Fibroblast of lung (primary cell): ENCODE measurements around the gene UBQLN2. TPM values are rescaled to one million over a fixed set of nuclear protein-coding genes. Genes with fewer than 3 reads are reported as not detected.

Experiments
- DNase-seq, 2 donors: peaks; one replicate each; pipeline versions ENCODE4 v3.0.0 to v3.0.0-alpha.2; 2010; ENCODE audit warnings: low read depth in 2 of 2
- H2AFZ ChIP-seq: 2 replicates; pipeline ENCODE4 v1.5.1; 2012; ENCODE audit warnings: low read length, control low read depth, inconsistent platforms
- H3K27ac ChIP-seq: 2 replicates; pipeline ENCODE4 v1.5.1; 2011; ENCODE audit warnings: low read length, control low read depth; ENCODE audit not compliant: insufficient read depth
- H3K27me3 ChIP-seq: 2 replicates; pipeline ENCODE4 v1.5.1; 2011; ENCODE audit warnings: mild to moderate bottlenecking, low read length; ENCODE audit not compliant: control insufficient read depth, insufficient read depth
- H3K36me3 ChIP-seq: 2 replicates; pipeline ENCODE4 v1.5.1; 2011; ENCODE audit warnings: low read length; ENCODE audit not compliant: control insufficient read depth, insufficient read depth
- H3K4me1 ChIP-seq: 2 replicates; pipeline ENCODE4 v1.5.1; 2011; ENCODE audit warnings: low read length; ENCODE audit not compliant: control insufficient read depth, insufficient read depth; ENCODE audit errors: extremely low read depth
- H3K4me2 ChIP-seq: 2 replicates; pipeline ENCODE4 v1.5.1; 2011; ENCODE audit warnings: low read length, control low read depth; ENCODE audit not compliant: insufficient read depth; ENCODE audit errors: extremely low read depth
- H3K4me3 ChIP-seq, 4 experiments: fragments of 200-600 bp in 1 of 4; sonication (generic) in 1 of 4; replicated peaks in 1 of 4; 2 replicates each; pipeline ENCODE4 v1.5.1; 2011 to 2016; ENCODE audit warnings: low read length in 4 of 4, low read depth in 3 of 4, mild to moderate bottlenecking in 3 of 4, control low read depth in 2 of 4, inconsistent platforms in 1 of 4, mixed read lengths in 1 of 4; ENCODE audit not compliant: insufficient read depth in 1 of 4; ENCODE audit errors: control extremely low read depth in 1 of 4
- H3K79me2 ChIP-seq: 2 replicates; pipeline ENCODE4 v1.5.1; 2012; ENCODE audit warnings: mild to moderate bottlenecking, low read length, inconsistent platforms; ENCODE audit not compliant: control insufficient read depth, insufficient read depth
- H3K9ac ChIP-seq: 2 replicates; pipeline ENCODE4 v1.5.1; 2011; ENCODE audit warnings: mild to moderate bottlenecking, low read length, control low read depth; ENCODE audit not compliant: insufficient read depth
- H3K9me3 ChIP-seq: 2 replicates; pipeline ENCODE4 v1.5.1; 2012; ENCODE audit warnings: low read depth, low read length; ENCODE audit not compliant: control insufficient read depth, insufficient read depth
- H4K20me1 ChIP-seq: 2 replicates; pipeline ENCODE4 v1.5.1; 2011; ENCODE audit warnings: low read length; ENCODE audit not compliant: control insufficient read depth, insufficient read depth; ENCODE audit errors: extremely low read depth
- EZH2 ChIP-seq: IDR thresholded peaks from 2 replicates; pipeline ENCODE4 v1.5.1; 2012; ENCODE audit warnings: low read length, control low read depth, mild to moderate bottlenecking; ENCODE audit errors: missing control alignments
- polyA plus RNA-seq, 2 donors: library from polyadenylated mRNA; depleted of rRNA in 1 of 2; stranded (reverse) in 1 of 2; unstranded in 1 of 2; fragments of >200 nt; gene quantifications; 2 replicates each; pipeline ENCODE4 v1.2.1, GENCODE V29; 2011 to 2012; ENCODE audit warnings: missing spikeins in 1 of 2
- total RNA-seq: library from RNA; depleted of rRNA; stranded (reverse); fragments of >200 nt; gene quantifications from 2 replicates; pipeline ENCODE4 v1.2.1, GENCODE V29; 2014
- TF ChIP-seq, protein P1 (sequence below), 2 donors: IDR thresholded peaks in 1 of 2; conservative IDR thresholded peaks in 1 of 2; 1 replicate in 1 of 2; 2 replicates in 1 of 2; pipeline ENCODE4 v1.5.1; 2011 to 2012; ENCODE audit warnings: low read length in 2 of 2, control low read depth in 1 of 2, inconsistent platforms in 1 of 2, low read depth in 1 of 2, mild to moderate bottlenecking in 1 of 2

UBQLN2 gene
- total and polyA plus RNA-seq, 2 donors (not counting 1 experiment from before 2014, with no cell fraction given), result 8.1 to 33.0 TPM

DNA sequence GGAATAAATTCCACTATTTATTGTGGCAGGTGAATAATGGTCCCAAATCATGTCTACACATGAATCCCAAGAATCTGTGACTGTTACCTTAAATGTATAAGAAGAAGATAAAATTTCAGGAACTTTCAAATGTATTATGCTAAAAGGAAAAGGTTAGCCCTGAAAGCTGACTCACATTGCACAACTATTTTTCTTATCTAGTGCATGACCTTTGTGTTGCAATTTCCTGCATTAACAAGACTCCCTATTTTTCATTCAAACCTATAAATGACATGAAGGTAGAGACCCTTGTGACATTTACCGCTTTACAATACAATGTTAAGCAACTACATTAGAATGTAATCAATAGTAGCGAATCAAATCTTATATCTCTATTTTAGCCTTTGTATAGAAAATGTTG lies 36.7 kb downstream of the UBQLN2 start:
- Histone ChIP-seq H3K4me1 (no peaks in the 10 kb centered on the region), H3K27ac (no peak overlapping the region), H4K20me1 (no peaks in the 10 kb centered on the region), H3K27me3 (no peaks in the 10 kb centered on the region), H3K9ac (no peak overlapping the region), H3K36me3 (no peaks in the 10 kb centered on the region), H3K79me2 (no peaks in the 10 kb centered on the region), H3K4me3 (no peak overlapping the region), H2AFZ (no peak overlapping the region), H3K4me2 (no peak overlapping the region), H3K9me3 (no peaks in the 10 kb centered on the region)
- no peak for TF ChIP-seq EZH2
- TF ChIP-seq, protein P1, sequence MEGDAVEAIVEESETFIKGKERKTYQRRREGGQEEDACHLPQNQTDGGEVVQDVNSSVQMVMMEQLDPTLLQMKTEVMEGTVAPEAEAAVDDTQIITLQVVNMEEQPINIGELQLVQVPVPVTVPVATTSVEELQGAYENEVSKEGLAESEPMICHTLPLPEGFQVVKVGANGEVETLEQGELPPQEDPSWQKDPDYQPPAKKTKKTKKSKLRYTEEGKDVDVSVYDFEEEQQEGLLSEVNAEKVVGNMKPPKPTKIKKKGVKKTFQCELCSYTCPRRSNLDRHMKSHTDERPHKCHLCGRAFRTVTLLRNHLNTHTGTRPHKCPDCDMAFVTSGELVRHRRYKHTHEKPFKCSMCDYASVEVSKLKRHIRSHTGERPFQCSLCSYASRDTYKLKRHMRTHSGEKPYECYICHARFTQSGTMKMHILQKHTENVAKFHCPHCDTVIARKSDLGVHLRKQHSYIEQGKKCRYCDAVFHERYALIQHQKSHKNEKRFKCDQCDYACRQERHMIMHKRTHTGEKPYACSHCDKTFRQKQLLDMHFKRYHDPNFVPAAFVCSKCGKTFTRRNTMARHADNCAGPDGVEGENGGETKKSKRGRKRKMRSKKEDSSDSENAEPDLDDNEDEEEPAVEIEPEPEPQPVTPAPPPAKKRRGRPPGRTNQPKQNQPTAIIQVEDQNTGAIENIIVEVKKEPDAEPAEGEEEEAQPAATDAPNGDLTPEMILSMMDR (conservative IDR thresholded peaks at IDR 0.05 in 1 of 2, IDR thresholded peaks at IDR 0.05 in 1 of 2; ENCODE audit: low read depth in 1 of 2, low read length in 2 of 2), result no peak
- peak; percentile 0 to 5 for DNase-seq

DNA sequence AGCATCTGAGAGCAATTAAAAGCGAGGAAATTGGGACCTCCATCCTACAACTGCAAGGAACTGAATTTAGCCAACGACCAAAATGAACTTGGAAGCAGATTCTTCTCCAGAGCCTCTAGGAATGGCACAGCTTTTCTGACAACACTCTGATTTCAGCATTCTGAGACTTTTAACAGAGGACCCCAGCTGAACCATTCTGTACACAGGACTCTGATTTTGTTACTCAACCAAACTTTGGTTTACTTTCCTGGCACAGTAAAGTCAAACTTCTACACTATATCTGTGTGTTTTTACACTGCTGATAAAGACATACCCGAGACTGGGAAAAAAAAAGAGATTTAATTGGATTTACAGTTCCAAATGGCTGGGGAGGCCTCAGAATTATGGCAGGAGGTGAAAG lies 37.6 kb downstream of the UBQLN2 start:
- no peaks in the 10 kb centered on the region for H3K79me2 ChIP-seq
- H3K27me3 ChIP-seq, result no peaks in the 10 kb centered on the region
- H3K9ac ChIP-seq, result no peak overlapping the region
- H3K27ac ChIP-seq, result no peak overlapping the region
- no peak for DNase-seq
- no peak overlapping the region for H2AFZ ChIP-seq
- no peak overlapping the region for H3K4me2 ChIP-seq
- H3K36me3 ChIP-seq, result no peaks in the 10 kb centered on the region
- H3K4me3 ChIP-seq, result no peak overlapping the region
- TF ChIP-seq, protein P1 (conservative IDR thresholded peaks at IDR 0.05 in 1 of 2, IDR thresholded peaks at IDR 0.05 in 1 of 2; ENCODE audit: low read depth in 1 of 2, low read length in 2 of 2), result no peak
- no peak for TF ChIP-seq EZH2
- H3K9me3 ChIP-seq, result no peaks in the 10 kb centered on the region
- H4K20me1 ChIP-seq, result no peaks in the 10 kb centered on the region
- H3K4me1 ChIP-seq, result no peaks in the 10 kb centered on the region

DNA sequence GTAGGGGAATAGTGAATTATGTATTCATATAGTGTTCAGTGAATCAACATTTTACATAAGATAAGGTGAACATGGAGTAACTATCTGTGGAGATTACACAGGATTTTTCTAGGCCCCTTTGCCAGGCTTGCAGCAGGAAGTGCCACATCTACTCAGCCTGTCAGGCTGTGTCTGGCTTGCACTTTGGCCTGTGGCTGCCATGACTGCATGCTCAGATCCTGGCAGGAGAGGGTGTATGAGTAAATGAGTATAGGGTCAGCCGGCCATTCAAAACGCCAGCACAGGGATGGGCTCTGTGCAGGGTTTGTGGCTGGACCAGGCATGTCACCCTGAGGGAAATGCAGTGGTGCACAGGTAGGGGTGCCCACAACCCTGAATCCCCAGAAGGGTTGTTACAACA lies 51.9 kb downstream of the UBQLN2 start:
- Histone ChIP-seq H3K79me2 (no peaks in the 10 kb centered on the region), H3K9ac (no peak overlapping the region), H3K27me3 (no peaks in the 10 kb centered on the region), H3K27ac (no peak overlapping the region), H4K20me1 (no peaks in the 10 kb centered on the region), H3K9me3 (no peaks in the 10 kb centered on the region), H3K36me3 (no peaks in the 10 kb centered on the region), H3K4me1 (no peaks in the 10 kb centered on the region), H3K4me2 (no peak overlapping the region), H2AFZ (no peak overlapping the region), H3K4me3 (no peak overlapping the region)
- TF ChIP-seq EZH2, result no peak
- TF ChIP-seq, protein P1 (conservative IDR thresholded peaks at IDR 0.05 in 1 of 2, IDR thresholded peaks at IDR 0.05 in 1 of 2; ENCODE audit: low read depth in 1 of 2, low read length in 2 of 2), result no peak
- DNase-seq, result no peak

Other genes with a start within 250 kb of the UBQLN2 start
- gene NBDY, start 165.6 kb downstream of the UBQLN2 start, total RNA-seq, result 5.4 and 5.8 TPM in 2 replicates
- 36.3 and 39.3 TPM in 2 replicates for gene NBDY, start 165.6 kb downstream of the UBQLN2 start, polyA plus RNA-seq